GM12872 (cell line): ENCODE data around the gene NPAT.
A peak's percentile ranks its signal among the peaks of the same experiment; 100 is the strongest.

Experiments
- TF ChIP-seq, protein P1 (sequence below): IDR thresholded peaks from 3 replicates; pipeline ENCODE4 v1.5.1; 2011; ENCODE audit warnings: low read depth, mild to moderate bottlenecking, low read length, moderate library complexity; ENCODE audit not compliant: insufficient read depth

The NPAT gene

DNA sequence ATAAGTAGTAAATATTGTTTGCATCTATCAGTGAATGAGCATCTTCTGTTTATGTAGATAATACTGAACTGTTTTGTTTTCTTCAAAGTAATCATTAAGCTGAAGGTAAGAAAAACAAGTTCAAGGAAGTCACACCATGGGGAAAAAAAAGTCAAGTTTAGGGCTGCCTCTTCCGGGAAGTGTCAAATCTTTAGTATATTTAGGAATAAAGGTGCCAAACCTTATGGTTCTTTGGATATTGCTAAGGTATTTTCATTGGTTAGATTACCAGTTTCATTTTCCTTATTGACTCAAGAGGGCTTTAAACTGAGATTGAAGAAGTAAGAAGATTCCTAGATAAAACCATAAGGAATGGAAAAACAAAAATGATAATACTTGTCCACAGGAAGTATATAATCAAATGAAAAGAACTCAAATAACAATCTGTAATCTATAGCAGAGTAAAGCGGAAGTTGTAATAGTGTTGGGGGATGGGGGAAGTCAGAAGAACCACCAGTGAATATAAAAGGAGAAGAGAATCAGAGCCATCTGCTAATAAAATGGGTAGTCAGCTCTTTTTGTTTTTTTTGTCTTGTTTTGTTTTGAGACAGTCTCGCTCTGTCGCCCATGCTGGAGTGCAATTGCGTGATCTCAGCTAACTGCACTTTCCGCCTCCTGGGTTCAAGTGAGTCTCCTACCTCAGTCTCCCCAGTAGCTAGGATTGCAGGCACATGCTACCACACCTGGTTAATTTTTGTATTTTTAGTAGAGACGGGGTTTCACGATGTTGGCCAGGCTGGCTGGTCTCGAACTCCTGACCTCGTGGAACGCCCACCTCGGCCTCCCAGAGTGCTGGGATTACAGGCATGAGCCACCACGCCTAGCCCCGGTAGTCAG, 2.7 kb upstream of the NPAT start:
- TF ChIP-seq, protein P1, sequence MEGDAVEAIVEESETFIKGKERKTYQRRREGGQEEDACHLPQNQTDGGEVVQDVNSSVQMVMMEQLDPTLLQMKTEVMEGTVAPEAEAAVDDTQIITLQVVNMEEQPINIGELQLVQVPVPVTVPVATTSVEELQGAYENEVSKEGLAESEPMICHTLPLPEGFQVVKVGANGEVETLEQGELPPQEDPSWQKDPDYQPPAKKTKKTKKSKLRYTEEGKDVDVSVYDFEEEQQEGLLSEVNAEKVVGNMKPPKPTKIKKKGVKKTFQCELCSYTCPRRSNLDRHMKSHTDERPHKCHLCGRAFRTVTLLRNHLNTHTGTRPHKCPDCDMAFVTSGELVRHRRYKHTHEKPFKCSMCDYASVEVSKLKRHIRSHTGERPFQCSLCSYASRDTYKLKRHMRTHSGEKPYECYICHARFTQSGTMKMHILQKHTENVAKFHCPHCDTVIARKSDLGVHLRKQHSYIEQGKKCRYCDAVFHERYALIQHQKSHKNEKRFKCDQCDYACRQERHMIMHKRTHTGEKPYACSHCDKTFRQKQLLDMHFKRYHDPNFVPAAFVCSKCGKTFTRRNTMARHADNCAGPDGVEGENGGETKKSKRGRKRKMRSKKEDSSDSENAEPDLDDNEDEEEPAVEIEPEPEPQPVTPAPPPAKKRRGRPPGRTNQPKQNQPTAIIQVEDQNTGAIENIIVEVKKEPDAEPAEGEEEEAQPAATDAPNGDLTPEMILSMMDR, result no peak

GRCh38 chr11:108224366-108224765, 1.9 kb upstream of the NPAT start:
- TF ChIP-seq, protein P1, result no peak

- TF ChIP-seq, protein P1, result no peak
These were observed 1.1 kb upstream of the NPAT start for GRCh38 chr11:108223348-108224149.

- TF ChIP-seq, protein P1, result no peak
These were observed 396 bp downstream of the NPAT start for GRCh38 chr11:108221911-108222573.

DNA sequence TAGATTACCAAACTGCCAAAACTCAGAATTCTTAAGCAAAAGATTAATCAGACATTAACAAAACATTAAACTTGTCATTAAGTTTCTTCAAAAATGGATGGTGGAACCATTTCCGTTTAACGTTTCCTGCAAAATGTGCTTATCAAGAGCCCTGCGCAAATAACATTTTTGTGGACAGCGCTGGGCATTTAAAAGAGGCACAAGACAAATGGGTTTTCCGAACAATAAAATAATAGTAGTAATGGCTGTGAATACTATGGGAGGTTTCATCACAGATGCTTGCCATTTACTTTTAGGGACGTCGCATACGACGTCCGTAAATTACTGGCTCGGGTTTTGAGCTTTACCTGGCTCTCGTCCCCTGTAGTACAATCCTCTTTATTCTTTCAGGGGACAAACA, 1.1 kb downstream of the NPAT start:
- TF ChIP-seq, protein P1, result no peak

- TF ChIP-seq, protein P1, result peak; percentile 30; the same call in 1 of the 3 replicates
These were observed 1.6 kb downstream of the NPAT start for GRCh38 chr11:108220721-108221336.
